Keratinocyte (primary cell): ENCODE results near the gene ADAM15.

Source experiments
- EZH2 ChIP-seq: IDR thresholded peaks from one replicate; pipeline ENCODE4 v1.6.1; 2012; ENCODE audit warnings: inconsistent platforms, mild to moderate bottlenecking, low read length, moderate library complexity
- TF ChIP-seq, protein P1 (sequence below), 3 experiments: IDR thresholded peaks in 1 of 3; conservative IDR thresholded peaks in 1 of 3; optimal IDR thresholded peaks in 1 of 3; 2 replicates in 2 of 3; 3 replicates in 1 of 3; pipeline versions ENCODE3 to v1.5.1; 2011; ENCODE audit warnings: low read length in 3 of 3, mild to moderate bottlenecking in 3 of 3, moderate library complexity in 2 of 3, control low read depth in 1 of 3, inconsistent platforms in 1 of 3; ENCODE audit not compliant: insufficient read depth in 2 of 3; ENCODE audit errors: extremely low read depth in 1 of 3

GRCh38 chr1:155032886-155033285 lies 18.2 kb upstream of the ADAM15 start:
- TF ChIP-seq, protein P1, sequence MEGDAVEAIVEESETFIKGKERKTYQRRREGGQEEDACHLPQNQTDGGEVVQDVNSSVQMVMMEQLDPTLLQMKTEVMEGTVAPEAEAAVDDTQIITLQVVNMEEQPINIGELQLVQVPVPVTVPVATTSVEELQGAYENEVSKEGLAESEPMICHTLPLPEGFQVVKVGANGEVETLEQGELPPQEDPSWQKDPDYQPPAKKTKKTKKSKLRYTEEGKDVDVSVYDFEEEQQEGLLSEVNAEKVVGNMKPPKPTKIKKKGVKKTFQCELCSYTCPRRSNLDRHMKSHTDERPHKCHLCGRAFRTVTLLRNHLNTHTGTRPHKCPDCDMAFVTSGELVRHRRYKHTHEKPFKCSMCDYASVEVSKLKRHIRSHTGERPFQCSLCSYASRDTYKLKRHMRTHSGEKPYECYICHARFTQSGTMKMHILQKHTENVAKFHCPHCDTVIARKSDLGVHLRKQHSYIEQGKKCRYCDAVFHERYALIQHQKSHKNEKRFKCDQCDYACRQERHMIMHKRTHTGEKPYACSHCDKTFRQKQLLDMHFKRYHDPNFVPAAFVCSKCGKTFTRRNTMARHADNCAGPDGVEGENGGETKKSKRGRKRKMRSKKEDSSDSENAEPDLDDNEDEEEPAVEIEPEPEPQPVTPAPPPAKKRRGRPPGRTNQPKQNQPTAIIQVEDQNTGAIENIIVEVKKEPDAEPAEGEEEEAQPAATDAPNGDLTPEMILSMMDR (optimal IDR thresholded peaks at IDR 0.05 in 1 of 3, IDR thresholded peaks at IDR 0.05 in 1 of 3, conservative IDR thresholded peaks at IDR 0.05 in 1 of 3; ENCODE audit: extremely low read depth in 1 of 3, insufficient read depth in 2 of 3, low read length in 3 of 3) = no peak
- TF ChIP-seq EZH2 = no peak
